Measurements from ENCODE around the gene MRPL19.
"Not testable (repeated sequence)": the region's sequence is repeated elsewhere in the genome, so short reads cannot be mapped to it uniquely, and the experiment has no call there.

- TF ChIP-seq CTCF (IDR thresholded peaks at IDR 0.05; ENCODE audit: low read depth, low read length); POLR2A (IDR thresholded peaks at IDR 0.05; ENCODE audit: extremely low read depth, insufficient read length); MYC (IDR thresholded peaks at IDR 0.05; ENCODE audit: low read depth, low read length): not testable (repeated sequence)
These were observed 65.0 kb downstream of the MRPL19 start for GRCh38 chr2:75711590-75711989.

All from NB4 (cell line).